Measurements from ENCODE around the gene DMRTC2.

The DMRTC2 gene

DNA sequence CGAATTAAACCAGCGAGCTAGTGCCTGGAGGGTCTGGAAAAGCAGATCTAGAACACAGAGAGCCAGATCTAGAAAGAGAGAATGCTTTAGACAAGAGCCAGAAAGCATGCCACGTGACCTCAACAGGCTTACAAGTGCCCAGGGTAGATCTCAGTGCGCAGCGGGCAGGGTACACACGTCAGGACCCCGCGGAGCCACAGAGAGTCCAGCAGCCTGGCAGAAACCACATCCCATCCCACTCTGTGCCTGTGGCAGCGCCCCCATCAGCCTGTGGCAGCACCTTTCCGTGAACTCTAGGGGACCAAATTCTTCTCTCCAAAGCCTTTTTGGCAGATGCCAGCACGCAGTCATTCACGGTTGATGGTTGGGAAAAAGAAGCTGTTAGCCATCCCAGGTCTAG is 44.1 kb downstream of the DMRTC2 start:
- no peak overlapping the region for H3K4me3 ChIP-seq (replicated peaks; ENCODE audit: low read depth, low read length)
- TF ChIP-seq, protein P1, sequence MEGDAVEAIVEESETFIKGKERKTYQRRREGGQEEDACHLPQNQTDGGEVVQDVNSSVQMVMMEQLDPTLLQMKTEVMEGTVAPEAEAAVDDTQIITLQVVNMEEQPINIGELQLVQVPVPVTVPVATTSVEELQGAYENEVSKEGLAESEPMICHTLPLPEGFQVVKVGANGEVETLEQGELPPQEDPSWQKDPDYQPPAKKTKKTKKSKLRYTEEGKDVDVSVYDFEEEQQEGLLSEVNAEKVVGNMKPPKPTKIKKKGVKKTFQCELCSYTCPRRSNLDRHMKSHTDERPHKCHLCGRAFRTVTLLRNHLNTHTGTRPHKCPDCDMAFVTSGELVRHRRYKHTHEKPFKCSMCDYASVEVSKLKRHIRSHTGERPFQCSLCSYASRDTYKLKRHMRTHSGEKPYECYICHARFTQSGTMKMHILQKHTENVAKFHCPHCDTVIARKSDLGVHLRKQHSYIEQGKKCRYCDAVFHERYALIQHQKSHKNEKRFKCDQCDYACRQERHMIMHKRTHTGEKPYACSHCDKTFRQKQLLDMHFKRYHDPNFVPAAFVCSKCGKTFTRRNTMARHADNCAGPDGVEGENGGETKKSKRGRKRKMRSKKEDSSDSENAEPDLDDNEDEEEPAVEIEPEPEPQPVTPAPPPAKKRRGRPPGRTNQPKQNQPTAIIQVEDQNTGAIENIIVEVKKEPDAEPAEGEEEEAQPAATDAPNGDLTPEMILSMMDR (IDR thresholded peaks at IDR 0.05; ENCODE audit: low read length, missing control alignments) = no peak
- DNase-seq (ENCODE audit: low read depth) = no peak

DNA sequence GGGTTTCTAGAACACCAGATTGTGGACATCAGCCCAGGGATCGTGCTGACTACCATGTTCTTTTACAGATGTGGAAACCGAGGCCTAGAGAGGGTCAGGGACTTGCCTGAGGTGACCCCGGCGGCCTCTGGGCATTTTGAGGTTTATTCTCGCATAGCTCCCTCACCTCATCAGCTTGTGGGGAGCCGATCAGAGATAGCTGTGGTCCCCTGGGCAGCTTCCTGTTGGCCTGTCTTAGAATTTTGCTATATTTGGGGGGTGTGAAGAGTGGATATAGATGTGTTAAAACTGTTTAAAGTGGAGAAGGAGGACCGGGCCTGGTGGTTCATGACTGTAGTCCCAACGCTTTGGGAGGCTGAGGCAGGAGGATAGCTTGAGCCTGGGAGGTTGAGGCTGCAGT is 45.1 kb downstream of the DMRTC2 start:
- H3K4me3 ChIP-seq (replicated peaks; ENCODE audit: low read depth, low read length) = no peak overlapping the region
- TF ChIP-seq, protein P1 (IDR thresholded peaks at IDR 0.05; ENCODE audit: low read length, missing control alignments) = no peak
- DNase-seq (ENCODE audit: low read depth) = no peak

DNA sequence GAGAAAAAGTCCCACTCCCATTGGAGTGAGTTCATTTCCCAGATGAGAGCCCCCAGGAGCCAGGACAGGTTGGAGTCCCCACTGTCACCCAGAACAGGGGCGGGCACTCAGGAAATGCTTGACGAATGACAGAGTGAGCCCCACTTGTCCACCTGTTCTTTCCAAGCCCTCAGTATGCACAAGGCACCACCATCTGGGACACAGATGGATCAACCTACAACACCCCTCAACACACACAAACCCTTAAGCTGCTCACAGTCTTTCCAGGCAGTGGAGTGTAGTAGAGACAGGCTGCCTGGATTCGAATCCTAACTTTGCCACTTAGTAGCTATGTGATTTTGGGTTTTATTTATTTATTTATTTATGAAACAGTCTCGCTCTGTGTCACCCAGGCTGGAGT is 46.1 kb downstream of the DMRTC2 start:
- TF ChIP-seq, protein P1 (IDR thresholded peaks at IDR 0.05; ENCODE audit: low read length, missing control alignments) = no peak
- DNase-seq (ENCODE audit: low read depth) = no peak
- no peak overlapping the region for H3K4me3 ChIP-seq (replicated peaks; ENCODE audit: low read depth, low read length)

DNA sequence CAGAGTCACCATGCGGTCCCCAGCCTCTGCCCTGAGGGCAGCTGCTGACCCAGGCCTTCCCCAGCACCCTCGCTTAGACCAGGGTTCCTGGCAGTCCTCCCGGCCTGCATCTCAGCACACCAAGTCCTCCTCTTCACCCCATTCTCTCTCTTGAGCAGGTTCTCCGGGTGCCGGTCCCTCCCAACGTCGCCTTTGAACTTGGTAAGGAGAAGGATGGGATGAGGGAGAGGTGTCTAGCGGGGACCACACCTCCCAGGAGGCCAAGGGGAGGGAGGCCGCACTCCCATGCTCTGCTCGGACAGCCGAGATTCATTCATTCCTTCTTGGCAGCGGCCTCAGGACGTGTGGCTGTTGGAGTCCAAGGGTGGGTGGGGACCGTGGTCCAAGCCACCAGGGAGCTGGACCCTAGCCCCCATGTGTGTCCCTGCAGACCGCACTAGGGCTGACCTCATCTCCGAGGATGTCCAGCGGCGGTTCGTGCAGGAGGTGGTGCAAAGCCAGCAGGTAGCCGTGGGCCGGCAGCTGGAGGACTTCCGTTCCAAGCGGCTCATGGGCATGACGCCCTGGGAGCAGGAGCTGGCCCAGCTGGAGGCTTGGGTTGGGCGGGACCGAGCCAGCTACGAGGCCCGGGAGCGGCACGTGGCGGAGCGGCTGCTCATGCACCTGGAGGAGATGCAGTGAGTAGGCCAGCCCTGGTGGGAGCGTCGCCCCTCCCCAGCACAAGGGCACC is 47.5 kb downstream of the DMRTC2 start:
- DNase-seq (ENCODE audit: low read depth) = no peak
- TF ChIP-seq, protein P1 (IDR thresholded peaks at IDR 0.05; ENCODE audit: low read length, missing control alignments) = no peak
- H3K4me3 ChIP-seq (replicated peaks; ENCODE audit: low read depth, low read length) = no peak overlapping the region

DNA sequence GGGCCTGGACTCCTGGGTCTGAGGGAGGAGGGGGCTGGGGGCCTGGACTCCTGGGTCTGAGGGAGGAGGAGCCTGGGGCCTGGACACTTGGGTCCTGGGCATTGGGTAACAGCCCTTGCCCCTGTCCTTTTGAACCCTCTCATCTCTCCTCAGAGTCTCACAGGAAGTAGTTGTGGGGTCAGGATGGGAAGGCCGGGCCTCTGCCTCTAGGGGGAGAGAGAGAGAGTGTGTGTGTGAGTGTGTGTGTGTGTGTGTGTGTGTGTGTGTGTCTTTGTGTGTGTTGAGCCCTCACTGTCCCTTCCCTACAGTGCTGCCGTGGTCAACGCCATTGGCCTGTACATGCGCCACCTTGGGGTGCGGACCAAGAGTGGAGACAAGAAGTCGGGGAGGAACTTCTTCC is 49.1 kb downstream of the DMRTC2 start:
- TF ChIP-seq, protein P1 (IDR thresholded peaks at IDR 0.05; ENCODE audit: low read length, missing control alignments) = peak; percentile 6
- DNase-seq (ENCODE audit: low read depth) = no peak
- no peak overlapping the region for H3K4me3 ChIP-seq (replicated peaks; ENCODE audit: low read depth, low read length)

DNA sequence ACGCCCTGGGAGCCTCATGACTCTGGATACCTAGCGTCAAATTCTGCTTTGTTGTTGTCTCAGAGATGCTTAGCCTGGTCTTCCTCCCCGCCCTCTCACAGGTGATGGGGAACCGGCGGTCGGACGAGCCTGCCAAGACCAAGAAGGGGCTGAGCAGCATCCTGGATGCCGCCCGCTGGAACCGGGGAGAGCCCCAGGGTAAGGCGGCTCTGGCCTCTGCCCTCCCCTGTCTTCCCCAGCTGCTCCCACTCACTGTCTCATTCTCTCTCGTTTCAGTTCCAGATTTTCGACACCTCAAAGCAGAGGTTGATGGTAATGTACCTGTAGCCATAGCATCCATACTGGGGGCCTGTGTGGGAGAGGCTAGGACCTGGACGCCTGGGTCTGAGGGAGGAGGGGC is 49.5 kb downstream of the DMRTC2 start:
- no peak overlapping the region for H3K4me3 ChIP-seq (replicated peaks; ENCODE audit: low read depth, low read length)
- TF ChIP-seq, protein P1 (IDR thresholded peaks at IDR 0.05; ENCODE audit: low read length, missing control alignments) = no peak
- no peak for DNase-seq (ENCODE audit: low read depth)

Data from fibroblast of pulmonary artery (primary cell).